Stimulated activated CD8-positive, alpha-beta memory T cell treated with anti-CD3 and anti-CD28 coated beads, Interleukin-4, amount 100 ng/mL, for 1 hour (primary cell): Measurements from ENCODE around the gene CENPX.

Experiments used
- DNase-seq, 2 donors: peaks; one replicate each; pipeline ENCODE4 v3.0.0-alpha.2; 2020; ENCODE audit warnings: low read depth in 2 of 2, low spot score in 1 of 2

Gene CENPX

DNA sequence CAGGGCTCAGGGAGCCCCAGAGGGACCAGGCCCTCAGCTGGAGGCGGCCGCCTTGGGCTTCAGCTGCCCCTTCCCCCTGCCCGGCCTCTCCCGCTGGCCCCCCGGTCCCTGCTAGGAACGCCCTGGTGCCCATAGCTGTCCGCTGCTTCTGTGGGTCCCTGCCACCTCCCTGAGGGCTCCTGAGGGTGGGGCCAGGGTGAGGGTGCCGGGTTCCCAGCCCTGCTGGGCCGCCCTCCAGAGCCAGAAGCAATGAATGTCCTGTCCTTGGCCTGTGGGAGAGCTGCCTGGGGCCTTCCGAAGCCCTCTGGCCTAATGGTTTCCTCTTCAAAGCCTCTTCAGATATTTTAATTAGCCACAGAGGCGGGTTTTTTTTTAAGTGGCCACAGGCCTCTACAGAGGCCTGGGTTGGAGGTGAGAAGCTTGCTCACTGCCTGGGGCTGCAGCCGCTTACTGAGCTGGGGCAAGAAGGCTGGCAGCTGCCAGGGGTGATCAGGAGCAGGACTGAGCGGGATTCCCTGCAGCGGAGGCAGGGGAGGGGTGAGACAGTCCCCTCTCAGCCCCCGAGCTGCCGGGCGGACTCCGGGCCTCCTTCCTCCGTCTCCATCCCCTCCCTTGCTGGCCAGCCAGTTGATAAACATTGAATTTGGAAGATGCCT lies 9.9 kb downstream of the CENPX start:
- DNase-seq: no peak

DNA sequence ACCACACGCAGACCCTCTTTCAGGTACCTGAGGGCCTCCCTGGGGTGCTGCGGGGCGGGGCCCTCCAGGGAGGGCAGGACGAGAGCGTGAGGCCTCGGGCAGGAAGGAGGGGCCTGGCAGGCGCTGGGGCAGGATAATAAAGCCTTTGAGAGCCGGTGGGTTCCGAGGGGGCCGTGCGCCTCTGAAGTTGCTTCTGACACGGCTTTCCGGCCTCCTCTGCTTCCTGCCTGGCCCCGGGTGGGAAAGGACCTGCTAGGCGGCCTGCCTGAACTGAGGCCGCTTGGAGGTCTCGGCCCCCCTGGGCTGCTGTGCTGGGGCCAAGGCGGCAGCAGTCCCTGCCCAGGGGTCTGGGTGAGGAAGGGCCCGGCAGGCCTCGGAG lies 10.4 kb downstream of the CENPX start:
- DNase-seq: no peak

DNA sequence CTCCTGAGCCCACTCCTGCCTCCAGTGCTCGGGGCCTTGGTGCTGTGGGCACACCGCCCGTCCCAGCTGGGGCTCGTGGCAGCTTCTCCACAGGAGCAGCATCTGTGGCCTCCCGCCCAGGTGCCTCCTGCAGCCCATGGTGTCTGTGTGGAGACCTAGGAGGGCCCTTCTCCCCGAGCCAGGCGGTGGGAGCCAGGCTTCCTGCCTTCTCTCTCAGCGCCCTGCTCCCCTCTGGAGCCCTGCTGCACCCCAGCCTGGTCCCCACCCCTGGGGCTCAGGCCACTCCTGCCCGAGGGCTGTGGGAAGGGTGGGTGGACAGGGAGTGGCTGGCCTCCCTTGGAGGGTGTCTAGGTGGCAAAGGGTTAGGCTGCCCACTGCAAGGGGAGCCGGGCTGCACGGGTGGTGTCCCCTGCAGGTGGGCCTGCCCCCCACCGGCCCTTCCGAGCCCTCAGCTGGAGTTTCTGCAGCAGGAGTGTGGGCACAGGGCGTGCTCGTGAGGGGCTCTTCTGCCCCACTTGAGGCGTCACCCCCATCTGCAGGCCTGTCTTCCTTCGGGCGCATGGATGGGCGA lies 11.0 kb downstream of the CENPX start:
- DNase-seq: no peak

DNA sequence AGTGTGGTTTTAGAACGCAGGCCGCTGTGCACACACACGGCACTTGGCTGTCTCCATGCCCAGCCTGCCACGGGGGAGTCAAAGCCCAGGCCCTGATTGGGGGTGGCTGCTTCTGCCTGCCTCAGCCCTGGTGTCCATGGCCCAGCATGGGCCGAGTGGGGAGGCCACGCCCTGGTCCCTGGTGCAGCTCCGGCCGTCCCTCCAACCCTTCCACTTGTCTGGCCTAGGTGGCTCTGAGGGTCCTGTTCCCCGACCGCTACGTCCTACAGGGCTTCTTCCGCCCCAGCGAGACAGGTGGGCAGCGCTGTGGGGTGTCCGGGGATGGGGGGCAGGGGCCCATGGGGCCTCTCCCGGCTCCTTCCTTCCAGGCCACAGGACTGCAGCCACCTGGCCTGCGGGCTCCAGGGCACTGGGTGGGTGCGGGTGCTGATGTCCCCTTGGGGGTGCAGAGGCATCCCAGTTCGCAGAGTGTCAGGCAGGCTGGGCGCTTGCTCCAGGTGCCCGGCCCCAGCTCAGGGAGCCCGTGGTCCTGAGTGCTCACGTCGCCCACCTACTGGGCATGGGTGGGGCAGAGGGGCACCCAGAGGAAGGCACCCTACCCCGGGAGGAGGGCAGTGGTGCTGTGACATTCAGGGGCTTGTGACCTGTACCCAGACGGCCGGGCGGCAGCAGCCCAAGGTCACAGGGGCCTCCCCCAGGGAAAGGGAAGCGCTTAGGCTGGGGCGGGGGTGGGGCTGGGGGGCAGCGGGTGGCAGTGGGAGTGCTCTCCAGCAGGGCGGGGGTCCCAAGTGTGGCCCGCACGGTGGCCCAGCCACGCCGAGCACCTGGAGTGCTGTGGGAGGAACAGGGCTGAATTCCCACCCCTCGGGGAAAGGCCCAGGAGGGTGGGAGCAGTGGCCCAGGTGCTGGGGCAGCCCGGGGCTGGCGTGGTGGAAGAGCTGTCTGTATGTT lies 11.8 kb downstream of the CENPX start:
- no peak for DNase-seq

DNA sequence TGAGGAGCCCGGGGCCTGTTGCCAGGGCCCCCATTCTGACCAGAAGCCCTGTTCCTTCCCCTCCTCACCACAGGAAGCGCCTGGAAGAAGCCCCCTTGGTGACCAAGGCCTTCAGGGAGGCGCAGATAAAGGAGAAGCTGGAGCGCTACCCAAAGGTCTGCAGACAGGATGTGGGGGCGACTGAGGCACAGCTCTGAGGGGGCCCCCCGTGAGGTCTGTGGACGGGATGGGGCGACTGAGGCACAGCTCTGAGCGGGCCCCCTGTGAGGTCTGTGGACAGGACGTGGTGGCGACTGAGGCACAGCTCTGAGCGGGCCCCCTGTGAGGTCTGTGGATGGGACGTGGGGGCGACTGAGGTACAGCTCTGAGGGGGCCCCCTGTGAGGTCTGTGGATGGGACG lies 13.3 kb downstream of the CENPX start:
- DNase-seq: no peak

DNA sequence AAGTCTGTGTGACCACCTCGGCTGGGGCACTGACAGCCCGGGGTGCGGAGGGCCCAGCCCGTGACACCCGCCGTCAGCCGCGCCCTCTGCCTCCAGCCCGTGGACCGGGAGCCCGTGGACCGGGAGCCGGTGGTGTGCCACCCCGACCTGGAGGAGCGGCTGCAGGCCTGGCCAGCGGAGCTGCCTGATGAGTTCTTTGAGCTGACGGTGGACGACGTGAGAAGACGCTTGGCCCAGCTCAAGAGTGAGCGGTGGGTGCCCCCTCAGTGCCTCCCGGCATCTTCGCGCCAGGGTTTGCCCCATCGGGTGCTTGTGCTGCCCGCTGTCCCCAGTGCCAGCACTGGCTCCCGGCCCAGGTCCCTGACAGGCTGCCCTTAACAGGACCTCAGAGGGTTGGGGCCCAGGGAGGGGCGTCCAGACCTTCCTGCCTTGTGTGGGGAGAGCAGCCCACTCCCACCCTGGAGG lies 13.7 kb downstream of the CENPX start:
- no peak for DNase-seq

DNA sequence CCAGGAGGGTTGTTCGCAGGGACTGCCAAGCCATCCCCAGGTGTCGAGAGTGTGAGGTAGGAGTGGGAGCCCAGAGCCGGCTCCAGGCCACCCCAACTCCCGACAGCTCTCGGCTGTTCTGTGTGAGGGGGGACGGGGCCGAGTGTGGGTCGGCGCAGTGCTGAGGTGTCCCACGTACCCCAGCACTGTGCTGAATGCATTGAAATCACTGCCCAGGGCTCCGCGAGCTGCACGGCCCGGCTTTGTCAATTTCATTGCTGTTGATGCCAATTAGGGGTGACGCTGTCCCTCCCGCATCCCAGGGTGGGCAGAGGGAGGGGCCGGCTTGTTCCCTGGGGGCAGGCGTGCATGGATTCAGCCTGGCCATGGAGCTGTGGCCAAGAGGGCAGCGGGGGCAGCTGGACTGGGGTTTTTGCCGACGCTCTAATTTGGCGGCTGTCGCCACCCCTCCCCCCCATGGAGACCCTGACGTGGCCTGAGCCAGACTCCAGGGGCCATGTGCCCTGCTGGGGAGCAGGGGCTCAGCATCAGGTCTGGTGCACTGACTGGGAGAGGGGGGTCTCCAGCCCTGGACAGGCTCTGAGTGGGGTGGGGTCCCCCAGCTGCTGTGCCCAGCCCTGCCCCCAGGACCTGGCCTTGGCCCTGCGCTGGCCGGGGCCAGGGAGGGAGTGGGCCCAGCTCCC lies 14.3 kb downstream of the CENPX start:
- DNase-seq: no peak

DNA sequence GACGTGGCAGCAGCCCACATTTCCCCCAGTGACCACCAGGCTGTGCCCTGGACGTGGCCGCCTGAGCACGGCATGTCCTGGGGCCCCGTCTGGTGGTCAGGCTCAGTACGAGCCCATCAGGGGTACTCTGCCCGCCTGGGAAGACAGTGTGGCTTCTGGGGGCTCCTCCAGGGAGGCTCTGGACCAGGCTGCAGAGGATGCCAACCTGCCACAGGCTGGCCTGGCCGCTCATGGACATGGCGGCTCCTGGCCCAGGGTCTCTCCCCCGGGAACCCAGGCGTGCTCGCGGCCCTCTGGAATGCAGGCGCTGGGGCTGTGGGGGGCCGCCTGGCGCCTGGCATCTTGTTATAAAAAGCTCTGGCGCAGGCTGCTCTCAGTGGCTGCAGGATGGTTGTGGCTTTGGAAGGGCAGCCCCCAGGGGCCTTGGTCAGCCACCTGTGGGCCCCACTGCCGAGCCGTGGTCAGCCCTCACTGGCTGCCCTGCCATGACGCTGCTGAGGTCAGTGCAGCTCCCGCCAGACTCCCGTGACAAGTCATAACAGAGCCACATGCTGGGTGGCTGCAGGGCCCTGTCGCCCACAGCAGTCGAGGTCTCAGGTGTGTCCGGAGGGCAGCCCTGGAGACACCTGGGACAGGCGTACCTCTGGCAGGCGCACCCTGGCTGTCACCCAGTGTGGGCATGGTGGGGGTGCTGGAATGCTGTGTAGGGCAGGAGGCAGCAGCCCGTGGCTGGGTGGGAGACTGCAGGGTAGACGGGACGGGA lies 15.0 kb downstream of the CENPX start:
- no peak for DNase-seq

DNA sequence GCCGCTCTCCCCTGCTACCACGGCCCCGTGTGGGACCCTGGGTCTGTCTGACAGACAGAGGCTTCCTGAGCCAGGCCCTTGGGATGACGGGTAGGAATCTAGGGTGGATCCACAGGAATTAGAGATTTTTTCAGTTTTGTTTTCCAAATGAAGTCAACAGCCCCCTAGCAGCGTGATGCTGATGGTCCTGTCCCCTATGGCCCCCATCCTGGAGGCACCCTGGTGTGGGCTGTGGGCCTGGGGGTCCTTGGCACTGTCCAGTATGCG lies 15.5 kb downstream of the CENPX start:
- DNase-seq: no peak

DNA sequence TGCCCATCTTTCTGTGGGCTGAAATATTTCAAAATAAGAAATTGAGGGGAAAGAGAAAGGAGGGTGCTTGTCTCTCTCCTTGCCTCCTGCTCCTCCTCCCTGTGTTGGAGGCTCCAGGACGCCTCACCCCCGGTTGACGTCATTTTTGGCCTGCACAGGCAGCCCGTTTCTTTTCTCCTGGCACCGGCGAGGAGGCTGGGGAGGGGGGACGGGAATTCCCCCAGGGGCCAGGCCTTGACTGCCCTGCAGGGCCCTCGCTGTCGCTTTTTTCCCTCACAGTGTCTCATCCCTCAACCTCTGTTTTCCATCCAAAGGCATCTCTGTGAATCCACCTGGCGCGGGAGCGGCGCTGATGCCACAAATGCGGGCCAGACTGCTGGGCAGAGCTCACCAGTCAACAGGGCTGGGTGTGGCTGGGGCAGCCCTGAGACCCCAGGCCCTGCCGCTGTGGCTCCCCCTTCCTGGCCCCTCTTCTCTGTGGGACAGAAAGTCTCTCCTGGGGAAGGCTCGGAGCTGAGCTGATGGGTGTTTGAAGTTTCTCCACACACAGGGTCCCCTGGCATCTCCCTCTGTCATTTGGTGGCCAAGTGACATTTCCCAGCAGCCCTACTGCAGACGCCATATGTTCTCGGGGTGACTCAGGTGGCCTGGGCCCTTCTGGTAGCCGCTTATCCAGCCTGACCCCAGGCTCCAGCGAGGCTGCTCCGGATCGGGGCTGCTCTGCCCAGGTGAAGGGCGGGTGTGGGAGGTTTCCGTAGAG lies 16.0 kb downstream of the CENPX start:
- DNase-seq: no peak

DNA sequence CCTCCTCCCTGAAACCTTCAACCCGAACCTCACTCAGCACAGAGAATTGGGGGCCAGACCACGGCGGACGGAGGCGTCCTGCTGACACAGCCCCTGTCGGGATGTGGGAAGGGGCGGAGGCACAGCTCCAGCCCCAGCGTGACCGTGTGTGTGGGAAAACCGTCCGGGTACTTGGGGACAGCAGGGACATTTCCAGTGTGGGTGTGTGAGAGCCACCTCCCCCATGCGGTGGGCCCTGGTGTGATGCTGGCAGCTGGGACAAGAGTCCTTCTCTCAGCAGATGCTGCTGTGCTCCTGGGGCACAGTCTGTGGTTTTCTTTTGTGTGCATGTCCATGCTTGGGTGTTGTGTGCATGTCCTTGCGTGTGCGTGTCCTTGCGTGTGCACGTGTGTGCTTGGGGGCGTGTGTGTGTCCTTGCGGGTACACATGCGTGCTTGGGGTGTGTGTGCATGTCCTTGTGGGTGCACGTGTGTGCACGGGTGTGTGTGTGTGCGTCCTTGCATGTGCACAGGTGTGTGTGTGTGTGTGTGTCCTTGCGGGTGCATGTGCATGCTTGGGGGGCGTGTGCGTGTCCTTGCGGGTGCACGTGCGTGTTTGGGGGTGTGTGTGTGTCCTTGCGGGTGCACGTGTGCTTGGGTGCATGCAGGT lies 16.9 kb downstream of the CENPX start:
- no peak for DNase-seq

DNA sequence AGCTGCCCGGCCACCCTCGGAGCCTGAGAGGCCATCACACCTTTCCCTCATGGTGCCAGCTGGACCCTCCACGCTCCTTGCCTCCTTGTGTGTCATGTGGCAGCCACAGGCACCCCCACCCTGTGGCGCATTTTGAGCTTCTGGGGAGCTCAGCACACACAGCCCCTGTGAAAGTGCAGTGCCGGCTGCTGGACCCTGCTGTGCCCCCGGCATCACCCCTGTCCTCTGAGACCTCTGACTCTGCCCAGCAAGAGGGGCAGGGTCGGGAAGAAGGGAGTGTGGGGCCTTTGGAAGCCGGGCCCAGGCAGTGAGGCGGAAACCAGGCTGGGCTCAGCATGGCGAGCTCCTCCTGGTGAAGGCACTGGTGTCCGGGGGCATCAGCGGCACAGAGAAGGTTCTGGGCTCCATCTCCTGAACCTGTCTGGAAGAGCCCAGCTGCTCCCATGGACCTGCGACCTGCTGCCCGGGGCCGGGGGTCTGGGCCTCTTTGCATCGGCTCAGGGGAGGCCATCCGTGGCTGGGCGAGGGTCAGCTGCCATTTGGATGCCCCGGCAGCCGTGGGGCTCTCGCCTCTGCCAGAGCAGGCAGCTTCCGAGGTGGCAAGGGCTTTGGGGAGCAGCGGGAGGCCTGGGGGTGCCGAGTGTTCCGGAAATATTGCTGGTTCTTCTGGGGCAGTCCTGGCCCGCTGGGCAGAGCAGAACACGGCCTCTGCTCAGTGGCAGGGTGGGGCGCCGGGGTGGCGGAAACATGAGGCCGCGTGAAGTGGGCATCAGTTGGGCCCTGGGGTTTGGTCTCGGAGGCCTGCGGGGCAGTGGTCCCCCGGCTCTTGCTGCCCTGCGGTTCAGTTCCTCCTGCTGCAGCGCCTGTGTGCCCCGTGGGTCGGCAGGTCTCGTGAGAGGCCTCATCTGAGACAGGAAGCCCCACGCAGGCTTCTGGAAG lies 17.9 kb downstream of the CENPX start:
- DNase-seq: no peak

DNA sequence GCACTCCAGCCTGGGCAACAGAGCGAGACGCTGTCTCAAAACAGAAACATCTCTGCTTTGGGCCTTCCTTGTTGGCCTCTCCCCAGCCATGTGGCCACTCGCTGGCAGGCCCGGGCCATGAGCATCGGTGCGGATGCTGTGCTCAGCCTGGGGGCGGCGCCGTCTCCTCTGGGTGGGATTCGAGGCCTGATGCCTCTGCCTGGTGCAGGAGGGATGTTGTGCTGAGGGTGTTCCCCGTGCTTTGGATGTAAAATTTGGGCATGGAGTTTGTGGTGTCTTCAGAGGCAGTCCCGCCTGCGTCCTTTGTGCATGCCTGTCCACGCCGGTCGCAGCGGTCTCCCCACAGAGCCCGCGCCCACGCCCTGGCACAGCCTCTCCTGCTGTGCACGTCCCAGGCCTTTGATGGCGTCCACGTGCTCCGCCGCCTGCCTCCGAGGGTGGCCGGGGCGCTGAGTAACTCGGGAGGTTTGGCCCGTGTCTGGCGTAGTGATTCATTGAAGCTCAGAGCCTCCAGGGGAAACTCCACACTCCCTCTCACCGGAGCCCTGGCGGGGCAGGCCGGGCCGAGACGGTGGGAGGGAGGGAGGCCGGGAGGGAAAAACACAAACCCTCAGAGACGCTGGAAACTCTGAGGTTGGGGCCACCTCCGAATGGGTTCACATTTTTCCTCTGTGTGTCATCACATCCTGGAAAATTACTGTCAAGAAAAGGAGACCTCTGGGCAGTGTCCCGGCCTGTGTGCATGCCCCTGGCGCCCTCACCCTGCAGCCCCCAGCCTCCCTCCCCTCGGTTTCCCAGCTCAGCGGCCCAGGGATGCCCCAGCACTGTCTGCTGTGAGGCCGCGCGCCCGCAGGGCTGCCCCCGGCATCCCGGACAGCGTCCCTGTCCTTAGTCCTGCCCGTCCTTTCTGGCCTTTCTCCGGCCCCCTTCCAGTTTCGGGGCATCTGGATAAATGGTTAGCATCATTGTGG lies 19.0 kb downstream of the CENPX start:
- DNase-seq: no peak

DNA sequence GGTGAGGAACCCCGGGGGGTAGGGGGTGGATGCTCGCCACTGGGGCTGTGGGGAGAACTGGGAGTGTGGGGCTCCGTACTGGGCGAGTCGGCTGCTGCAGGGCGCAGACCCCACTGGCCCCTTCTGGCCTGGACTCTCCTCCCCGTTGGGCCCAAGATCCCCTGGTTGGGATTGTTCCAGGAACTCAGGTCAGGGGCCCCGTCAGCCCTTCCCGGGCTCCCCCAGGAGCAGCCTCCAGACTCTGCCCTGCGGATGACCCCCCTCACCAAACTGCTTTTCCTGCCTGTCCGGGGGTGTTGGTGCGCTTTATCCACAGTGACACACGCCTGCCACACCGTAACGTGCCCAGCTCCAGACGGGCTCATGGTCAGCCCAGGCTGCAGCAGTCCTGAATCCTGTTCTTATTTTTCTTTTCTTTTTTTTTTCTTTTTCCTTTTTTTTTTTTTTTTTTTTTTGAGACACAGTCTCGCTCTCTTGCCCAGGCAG lies 21.1 kb downstream of the CENPX start:
- no peak for DNase-seq

DNA sequence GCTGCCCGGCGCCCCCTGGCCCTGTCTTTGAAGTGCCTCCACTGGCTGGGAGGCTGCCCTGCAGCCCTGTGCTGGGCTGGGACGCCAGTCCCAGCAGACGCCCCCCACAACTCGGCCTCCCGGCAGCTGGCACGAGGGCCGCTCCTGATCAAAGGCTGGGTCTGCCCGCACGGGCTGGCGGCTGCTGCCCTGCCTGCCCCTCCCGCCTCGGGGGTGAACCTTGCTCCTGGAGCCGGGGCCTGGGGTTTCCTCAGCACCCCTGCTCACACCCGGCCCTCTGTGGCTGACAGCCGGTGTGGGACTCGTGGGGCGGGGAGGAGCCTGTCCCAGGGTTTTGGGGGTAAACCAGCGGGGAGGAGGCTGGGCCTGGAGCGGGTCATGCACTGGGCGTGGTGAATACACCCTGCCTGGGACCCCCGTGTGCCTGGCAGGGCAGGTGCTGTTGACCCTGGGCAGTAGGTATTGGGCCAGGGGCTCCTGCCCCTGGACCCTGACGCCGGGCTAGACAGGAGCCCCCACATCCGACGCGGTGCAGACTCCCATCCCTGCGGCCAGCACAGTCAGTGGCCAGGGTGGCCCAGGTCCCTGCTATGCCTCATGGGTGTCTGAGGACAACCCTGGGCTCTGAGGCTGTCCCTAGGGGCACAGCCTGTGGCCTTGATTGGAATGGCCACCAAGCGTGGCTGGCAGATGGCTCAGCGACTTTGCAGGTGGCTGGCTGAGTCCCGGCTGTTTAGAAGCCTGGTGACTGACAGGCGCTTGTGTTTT lies 21.7 kb downstream of the CENPX start:
- DNase-seq: no peak

DNA sequence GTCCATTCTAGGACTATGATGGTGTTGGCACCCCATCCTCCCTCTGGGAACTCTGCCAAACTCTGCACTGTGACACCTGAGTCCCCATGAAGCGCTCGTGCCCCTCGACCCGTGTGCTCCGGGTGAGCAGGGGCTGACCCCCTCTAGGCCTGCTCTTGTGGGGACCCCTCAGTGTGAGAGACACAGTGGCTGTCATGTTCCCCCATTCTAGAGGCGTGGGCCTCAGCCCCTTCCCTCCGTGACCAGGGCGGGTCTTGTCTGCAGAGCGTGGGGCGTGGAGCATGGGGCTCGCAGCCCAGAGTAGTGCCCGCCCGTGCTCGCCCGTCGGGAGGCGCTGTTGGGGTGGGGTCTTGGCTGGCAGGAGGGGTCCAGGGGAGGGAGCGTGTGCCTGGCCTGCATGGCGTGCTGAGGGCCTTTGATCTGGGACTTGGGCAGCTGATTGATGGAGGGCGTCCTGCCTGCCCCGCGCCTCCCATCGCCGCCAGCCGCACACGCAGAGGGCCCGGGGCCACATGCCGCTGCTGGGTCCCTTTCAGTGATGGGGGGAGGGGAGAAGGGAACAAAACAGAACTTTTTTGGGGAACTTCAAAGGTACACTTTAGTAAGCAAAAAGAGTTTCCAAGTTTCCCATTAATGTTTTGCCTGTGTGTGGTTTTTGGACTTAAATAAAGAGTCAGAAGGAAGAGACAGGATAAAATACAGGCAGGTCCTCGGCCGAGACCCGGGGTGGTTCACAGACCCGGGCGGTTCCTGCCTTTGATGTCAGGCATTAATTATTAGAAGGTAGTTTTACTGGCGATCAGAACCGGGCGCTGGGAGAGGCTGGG lies 22.5 kb downstream of the CENPX start:
- no peak for DNase-seq
